ENCODE results near the gene RAB22A.

The RAB22A gene

GRCh38 chr20:58329711-58330110 lies 20.2 kb downstream of the RAB22A start:
- no peak for DNase-seq (ENCODE audit: low read depth)
- H3K4me3 ChIP-seq (ENCODE audit: low read depth, low read length) = no peak overlapping the region
- no peak for TF ChIP-seq POLR2A (IDR thresholded peaks at IDR 0.05; ENCODE audit: extremely low read depth, insufficient read length)
- TF ChIP-seq MYC (IDR thresholded peaks at IDR 0.05; ENCODE audit: low read depth, low read length) = no peak
- TF ChIP-seq CTCF (IDR thresholded peaks at IDR 0.05; ENCODE audit: low read depth, low read length) = no peak
- no peak for TF ChIP-seq MAX (IDR thresholded peaks at IDR 0.05; ENCODE audit: low read depth, low read length)

DNA sequence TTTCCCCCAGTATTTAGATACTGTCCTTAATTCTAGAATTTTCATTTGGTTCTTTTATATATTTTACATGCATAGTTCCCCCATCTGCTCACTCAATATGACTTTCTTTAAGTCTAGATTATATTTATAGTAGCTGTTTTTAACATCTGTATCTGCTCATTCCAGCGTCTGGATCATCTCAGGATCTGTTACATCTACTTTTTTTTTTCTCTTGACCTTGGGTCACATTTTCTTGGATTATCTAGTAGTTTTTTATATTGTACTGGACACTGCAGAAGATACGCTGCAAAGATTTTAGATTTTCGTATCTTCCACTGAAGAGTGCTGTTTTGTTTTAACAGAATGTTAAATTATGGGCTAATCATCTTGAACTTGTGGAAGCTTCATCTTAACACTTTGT lies 20.7 kb downstream of the RAB22A start:
- TF ChIP-seq MAX (IDR thresholded peaks at IDR 0.05; ENCODE audit: low read depth, low read length) = no peak
- TF ChIP-seq MYC (IDR thresholded peaks at IDR 0.05; ENCODE audit: low read depth, low read length) = no peak
- no peak for TF ChIP-seq CTCF (IDR thresholded peaks at IDR 0.05; ENCODE audit: low read depth, low read length)
- TF ChIP-seq POLR2A (IDR thresholded peaks at IDR 0.05; ENCODE audit: extremely low read depth, insufficient read length) = no peak
- DNase-seq (ENCODE audit: low read depth) = no peak
- H3K4me3 ChIP-seq (ENCODE audit: low read depth, low read length) = no peak overlapping the region

DNA sequence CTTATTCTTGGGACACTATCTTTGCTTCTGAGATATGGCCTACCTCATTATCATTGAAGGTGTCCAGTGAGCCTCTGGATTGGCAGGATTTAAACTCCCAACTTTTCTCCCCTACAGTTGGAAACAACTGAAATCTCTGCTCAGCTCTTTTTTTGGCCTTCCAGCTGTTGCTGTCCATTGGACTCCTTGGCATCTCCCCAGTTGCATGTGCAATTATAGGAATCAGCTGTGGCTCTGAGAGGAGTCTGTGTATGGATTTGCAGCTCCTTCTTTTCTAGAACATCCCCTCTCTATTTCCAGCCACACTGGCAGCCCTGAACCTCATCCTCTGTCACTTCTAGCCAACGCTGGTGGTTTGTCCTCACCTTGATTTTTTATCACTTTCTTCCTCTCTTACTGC lies 21.2 kb downstream of the RAB22A start:
- TF ChIP-seq MAX (IDR thresholded peaks at IDR 0.05; ENCODE audit: low read depth, low read length) (no peak), POLR2A (IDR thresholded peaks at IDR 0.05; ENCODE audit: extremely low read depth, insufficient read length) (no peak)
- H3K4me3 ChIP-seq (ENCODE audit: low read depth, low read length) = no peak overlapping the region
- no peak for DNase-seq (ENCODE audit: low read depth)

GRCh38 chr20:58331961-58332551 lies 22.5 kb downstream of the RAB22A start:
- no peak for TF ChIP-seq POLR2A (IDR thresholded peaks at IDR 0.05; ENCODE audit: extremely low read depth, insufficient read length)
- no peak for TF ChIP-seq MYC (IDR thresholded peaks at IDR 0.05; ENCODE audit: low read depth, low read length)
- TF ChIP-seq CTCF (IDR thresholded peaks at IDR 0.05; ENCODE audit: low read depth, low read length) = no peak
- TF ChIP-seq MAX (IDR thresholded peaks at IDR 0.05; ENCODE audit: low read depth, low read length) = no peak
- DNase-seq (ENCODE audit: low read depth) = no peak

DNA sequence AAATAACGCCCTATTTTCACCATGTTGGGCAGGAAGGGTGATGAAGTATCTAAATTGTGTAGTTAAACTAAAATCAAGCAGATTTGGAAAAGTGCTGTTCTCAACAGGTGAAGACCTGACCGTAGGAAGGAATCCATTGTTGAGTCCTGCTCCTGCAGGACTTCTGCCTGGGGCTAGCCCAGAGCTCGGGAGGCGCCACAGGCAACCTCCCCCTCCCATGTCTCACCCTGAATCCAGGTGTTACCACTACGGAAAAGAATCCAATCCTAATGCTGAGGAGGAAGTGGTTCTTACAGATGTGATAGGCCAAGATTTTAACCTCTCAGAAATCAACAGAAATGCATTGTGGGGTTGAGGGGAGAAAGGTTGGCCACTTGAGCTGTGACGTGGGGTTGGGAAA lies 30.2 kb downstream of the RAB22A start:
- DNase-seq (ENCODE audit: low read depth) = no peak
- TF ChIP-seq MYC (IDR thresholded peaks at IDR 0.05; ENCODE audit: low read depth, low read length) (no peak), MAX (IDR thresholded peaks at IDR 0.05; ENCODE audit: low read depth, low read length) (no peak), POLR2A (IDR thresholded peaks at IDR 0.05; ENCODE audit: extremely low read depth, insufficient read length) (no peak), CTCF (IDR thresholded peaks at IDR 0.05; ENCODE audit: low read depth, low read length) (no peak)
- H3K4me3 ChIP-seq (ENCODE audit: low read depth, low read length) = no peak overlapping the region

More at GRCh38 chr20:58331961-58332551, 22.5 kb downstream of the RAB22A start:
- no peak overlapping the region for H3K4me3 ChIP-seq (ENCODE audit: low read depth, low read length)

DNA sequence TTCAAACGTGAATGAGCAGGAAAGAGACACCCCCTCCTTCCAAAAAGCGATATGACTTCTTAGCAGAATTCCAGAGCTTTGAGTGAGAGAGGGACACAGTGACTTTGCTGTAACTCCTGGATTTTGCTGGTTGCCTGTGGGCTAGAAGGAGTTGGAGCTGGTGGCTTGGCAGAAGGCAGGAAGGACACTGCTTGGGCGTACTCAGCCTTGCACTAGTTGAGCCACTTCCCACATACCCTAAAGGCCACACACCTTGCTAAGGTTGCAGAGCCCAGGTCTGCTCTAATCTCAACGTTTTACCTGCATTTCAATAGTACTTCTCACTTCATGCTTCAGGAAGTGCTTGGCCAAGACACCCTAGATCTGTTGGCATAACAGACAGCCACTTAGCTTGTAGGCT lies 30.6 kb downstream of the RAB22A start:
- H3K4me3 ChIP-seq (ENCODE audit: low read depth, low read length) = no peak overlapping the region
- no peak for DNase-seq (ENCODE audit: low read depth)
- no peak for TF ChIP-seq MAX (IDR thresholded peaks at IDR 0.05; ENCODE audit: low read depth, low read length)
- no peak for TF ChIP-seq MYC (IDR thresholded peaks at IDR 0.05; ENCODE audit: low read depth, low read length)
- no peak for TF ChIP-seq CTCF (IDR thresholded peaks at IDR 0.05; ENCODE audit: low read depth, low read length)
- TF ChIP-seq POLR2A (IDR thresholded peaks at IDR 0.05; ENCODE audit: extremely low read depth, insufficient read length) = no peak
